Suprapubic skin (tissue), 2 donors: Measurements from ENCODE around the gene IKZF1.

Source experiments
- EP300 ChIP-seq: sonication (generic); formaldehyde crosslinking; IDR thresholded peaks from one replicate; pipeline ENCODE4 v1.6.1; 2017; ENCODE audit warnings: antibody characterized with exemption
- POLR2A ChIP-seq, 2 donors: fragments of 450-650 bp; IDR thresholded peaks; one replicate each; pipeline ENCODE4 v1.6.1; 2017; ENCODE audit warnings: antibody characterized with exemption in 2 of 2, mild to moderate bottlenecking in 2 of 2, moderate library complexity in 2 of 2

GRCh38 chr7:50449501-50449880 lies 145.0 kb downstream of the IKZF1 start:
- no peak for TF ChIP-seq POLR2A (IDR thresholded peaks at IDR 0.05)
- TF ChIP-seq EP300: no peak
